Mucosa of descending colon (tissue), 3 donors: ENCODE measurements around the gene CACNG3. TPM values are rescaled to one million over a fixed set of nuclear protein-coding genes. Genes with fewer than 3 reads are reported as not detected.

Experiments used
- ATAC-seq: fragments of 200-7000 bp; cut with Tn5 transposase; one replicate; pipeline ENCODE4 v1.9.1; 2020; ENCODE audit warnings: mild to moderate bottlenecking, moderate library complexity
- DNase-seq, 3 donors: peaks; one replicate each; pipeline ENCODE4 v3.0.0-alpha.2; 2020
- H3K36me3 ChIP-seq: fragments of 200-600 bp; one replicate; pipeline ENCODE4 v1.8.0; 2021; ENCODE audit warnings: low read depth, mild to moderate bottlenecking
- H3K4me1 ChIP-seq: fragments of 200-600 bp; one replicate; pipeline ENCODE4 v1.8.0; 2021; ENCODE audit warnings: low read depth, mild to moderate bottlenecking
- H3K4me3 ChIP-seq: fragments of 200-600 bp; one replicate; pipeline ENCODE4 v1.8.0; 2021; ENCODE audit warnings: mild to moderate bottlenecking
- H3K9me3 ChIP-seq: fragments of 200-600 bp; one replicate; pipeline ENCODE4 v1.8.0; 2021; ENCODE audit warnings: mild to moderate bottlenecking
- CTCF ChIP-seq: fragments of 200-600 bp; IDR thresholded peaks from one replicate; pipeline ENCODE4 v1.8.0; 2022; ENCODE audit warnings: antibody characterized with exemption, mild to moderate bottlenecking
- intact Hi-C, 2 donors: fragments of 100-400 bp; cut with DNase I in 1 of 2; cut with micrococcal nuclease in 1 of 2; formaldehyde crosslinking; loops; one replicate each; pipeline versions ENCODE4 v1.11.0 to v1.11.1; 2022; cut with DNase I, micrococcal nuclease
- total RNA-seq, 3 donors: library from RNA; stranded (reverse); fragmentation: NEBNext Ultra II Directional in 2 of 3; extraction: Animal tissue kit (Norgen Biotek cat#: 25700) in 2 of 3; gene quantifications; one replicate each; pipeline versions ENCODE4 v1.2.1 to v1.2.4, GENCODE V29; 2021 to 2023
- donor health status: DM: no; HTN: no; CAD: no; lungs with moderate emphysema.
- donor health status: DM: no; HTN: no; CAD: no.
- donor health status: DM: no; HTN: yes; CAD: no.

The CACNG3 gene
- total RNA-seq, 3 donors from 2014 or later: not detected

- Histone ChIP-seq H3K36me3 (no peaks in the 10 kb centered on the region), H3K4me1 (no peaks in the 10 kb centered on the region), H3K4me3 (no peak overlapping the region), H3K9me3 (no peaks in the 10 kb centered on the region)
- TF ChIP-seq CTCF: no peak
- ATAC-seq (no peak), DNase-seq (no peak)
- intact Hi-C loops: no loop called here
These were observed 138.2 kb downstream of the CACNG3 start for GRCh38 chr16:24394341-24394740.

- TF ChIP-seq CTCF: no peak
- no peak for DNase-seq
- intact Hi-C loops: no loop called here
These were observed 140.5 kb downstream of the CACNG3 start for GRCh38 chr16:24396350-24397271.

GRCh38 chr16:24409045-24409444, 152.9 kb downstream of the CACNG3 start:
- Histone ChIP-seq H3K4me3 (no peak overlapping the region), H3K9me3 (no peaks in the 10 kb centered on the region), H3K4me1 (no peaks in the 10 kb centered on the region), H3K36me3 (no peaks in the 10 kb centered on the region)
- no peak for TF ChIP-seq CTCF
- intact Hi-C loops: no loop called here
- ATAC-seq (peak; percentile 30), DNase-seq (no peak)

More at GRCh38 chr16:24396350-24397271, 140.5 kb downstream of the CACNG3 start:
- H3K9me3 ChIP-seq: no peaks in the 10 kb centered on the region
- ATAC-seq: no peak
- H3K4me3 ChIP-seq: no peak overlapping the region
- H3K4me1 ChIP-seq: no peaks in the 10 kb centered on the region
- no peaks in the 10 kb centered on the region for H3K36me3 ChIP-seq
